Mesendoderm (in vitro differentiated cells): ENCODE results near the gene RASSF8.
A peak's percentile ranks its signal among the peaks of the same experiment; 100 is the strongest.

Experiments used
- DNase-seq: peaks from one replicate; pipeline ENCODE4 v3.0.0; 2013
- H2AK5ac ChIP-seq: 2 replicates; pipeline ENCODE4 v1.6.1; 2013; ENCODE audit warnings: low read length, inconsistent platforms
- H2BK120ac ChIP-seq: 2 replicates; pipeline ENCODE4 v1.6.1; 2013; ENCODE audit warnings: low read depth, mild to moderate bottlenecking, low read length, moderate library complexity, mixed read lengths
- H2BK15ac ChIP-seq: replicated peaks from 2 replicates; pipeline ENCODE4 v1.6.1; 2013; ENCODE audit warnings: low read depth, mild to moderate bottlenecking, moderate library complexity
- H2BK5ac ChIP-seq: 2 replicates; pipeline ENCODE4 v1.6.1; 2013; ENCODE audit warnings: low read length, inconsistent platforms
- H3K18ac ChIP-seq: 2 replicates; pipeline ENCODE4 v1.6.1; 2013; ENCODE audit warnings: mild to moderate bottlenecking, low read length, mixed read lengths
- H3K23ac ChIP-seq: one replicate; pipeline ENCODE4 v1.6.1; 2013; ENCODE audit warnings: low read length
- H3K27ac ChIP-seq: 2 replicates; pipeline ENCODE4 v1.5.1; 2013; ENCODE audit warnings: low read depth, mild to moderate bottlenecking, inconsistent platforms, low read length, moderate library complexity
- H3K27me3 ChIP-seq: 2 replicates; pipeline ENCODE4 v1.6.1; 2013; ENCODE audit warnings: low read length, control low read depth, mild to moderate bottlenecking, inconsistent platforms; ENCODE audit not compliant: insufficient read depth, poor library complexity
- H3K36me3 ChIP-seq: 2 replicates; pipeline ENCODE4 v1.6.1; 2013; ENCODE audit warnings: low read length, inconsistent platforms; ENCODE audit not compliant: control insufficient read depth, insufficient read depth
- H3K4ac ChIP-seq: one replicate; pipeline ENCODE4 v1.6.1; 2013; ENCODE audit warnings: low read depth, mild to moderate bottlenecking, low read length, moderate library complexity
- H3K4me1 ChIP-seq: 2 replicates; pipeline ENCODE4 v1.6.1; 2013; ENCODE audit warnings: low read depth, low read length, inconsistent platforms; ENCODE audit not compliant: control insufficient read depth
- H3K4me2 ChIP-seq: 2 replicates; pipeline ENCODE4 v1.6.1; 2013; ENCODE audit warnings: low read length
- H3K4me3 ChIP-seq: 2 replicates; pipeline ENCODE4 v1.5.1; 2013; ENCODE audit warnings: mild to moderate bottlenecking, low read length
- H3K56ac ChIP-seq: one replicate; pipeline ENCODE4 v1.6.1; 2013; ENCODE audit warnings: low read length
- H3K79me1 ChIP-seq: 2 replicates; pipeline ENCODE4 v1.6.1; 2013; ENCODE audit warnings: low read length, inconsistent platforms
- H3K79me2 ChIP-seq: 2 replicates; pipeline ENCODE4 v1.6.1; 2013; ENCODE audit warnings: mild to moderate bottlenecking, low read length; ENCODE audit not compliant: control insufficient read depth, insufficient read depth
- H3K9ac ChIP-seq: 2 replicates; pipeline ENCODE4 v1.6.1; 2013; ENCODE audit warnings: low read length, inconsistent platforms
- H4K5ac ChIP-seq: one replicate; pipeline ENCODE4 v1.6.1; 2013; ENCODE audit warnings: low read length
- H4K8ac ChIP-seq: one replicate; pipeline ENCODE4 v1.6.1; 2013; ENCODE audit warnings: low read depth, mild to moderate bottlenecking, control low read depth, low read length, moderate library complexity
- WGBS: extraction: QIAGEN DNeasy Blood & Tissue Kit; methylation state at CpG from one replicate; pipeline ENCODE4 v1.1.7; 2013; ENCODE audit warnings: low lambda C conversion rate, missing lambda C conversion rate; ENCODE audit not compliant: insufficient coverage; ENCODE audit errors: extremely low coverage; 5-methylcytosine and 5-hydroxymethylcytosine counted together

The RASSF8 gene

DNA sequence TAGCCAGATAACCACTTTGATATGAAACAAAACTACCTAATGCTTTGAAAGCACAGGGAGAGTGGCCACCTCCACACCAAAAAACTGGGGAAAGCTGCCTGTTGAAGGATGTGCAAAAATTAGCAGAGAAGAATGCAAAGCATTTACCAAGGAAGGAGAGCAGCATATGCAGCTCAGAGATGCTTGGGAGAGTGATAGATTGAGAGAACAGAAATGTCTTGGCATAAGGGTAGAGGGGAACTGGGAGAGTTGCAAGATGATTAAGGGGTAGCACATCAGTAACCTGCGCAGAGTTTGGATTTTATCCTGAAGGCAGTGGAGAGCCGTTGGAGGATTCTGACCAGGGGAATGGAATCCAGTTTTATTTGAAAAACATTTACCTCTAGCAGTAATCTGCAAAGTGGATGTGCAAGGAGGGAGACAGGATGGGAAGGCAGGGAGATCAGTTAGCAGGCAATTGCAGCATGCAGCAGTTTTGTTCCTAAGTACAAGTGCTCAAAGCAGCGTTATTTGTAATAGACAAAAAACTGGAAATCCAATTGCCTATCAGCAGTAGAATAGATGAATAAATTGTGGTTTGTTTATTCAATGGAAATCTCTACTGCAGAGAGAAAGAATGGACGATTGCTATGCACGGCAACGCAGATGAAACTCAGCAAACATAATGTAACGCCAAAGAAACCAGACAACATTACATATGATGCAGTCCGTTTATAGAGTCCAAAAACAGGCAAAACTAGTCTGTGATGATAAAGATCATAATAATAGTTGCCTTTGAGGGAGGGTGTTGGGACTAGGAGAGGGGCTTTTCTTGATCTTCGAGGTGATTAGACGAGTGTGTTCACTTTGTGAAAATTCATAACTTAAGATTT is 84.9 kb downstream of the RASSF8 start:
- Histone ChIP-seq H3K36me3 (no peaks in the 10 kb centered on the region), H3K79me1 (peaks cover 13% of the 10 kb centered on the region)
- peak; percentile 30 for DNase-seq

GRCh38 chr12:26044007-26044394 is 85.5 kb downstream of the RASSF8 start:
- no peak overlapping the region for H3K18ac ChIP-seq
- no peak overlapping the region for H2BK5ac ChIP-seq
- no peak overlapping the region for H3K4me3 ChIP-seq
- peaks cover 6% of the 10 kb centered on the region for H3K79me2 ChIP-seq
- H3K36me3 ChIP-seq, result no peaks in the 10 kb centered on the region
- no peak overlapping the region for H3K23ac ChIP-seq
- H3K79me1 ChIP-seq, result peaks cover 12% of the 10 kb centered on the region
- H2BK15ac ChIP-seq, result no peak overlapping the region
- no peak overlapping the region for H3K4ac ChIP-seq
- no peak overlapping the region for H4K5ac ChIP-seq
- H3K4me1 ChIP-seq, result peaks cover 10% of the 10 kb centered on the region
- H3K27me3 ChIP-seq, result no peaks in the 10 kb centered on the region
- H3K56ac ChIP-seq, result no peak overlapping the region
- no peak overlapping the region for H2BK120ac ChIP-seq
- H2AK5ac ChIP-seq, result no peak overlapping the region
- DNase-seq, result no peak
- no peak overlapping the region for H3K9ac ChIP-seq
- no peak overlapping the region for H3K4me2 ChIP-seq
- H4K8ac ChIP-seq, result no peak overlapping the region
- H3K27ac ChIP-seq, result no peak overlapping the region

More for the DNA sequence above, 84.9 kb downstream of the RASSF8 start:
- Histone ChIP-seq H4K8ac (no peak overlapping the region), H3K4ac (no peak overlapping the region), H3K23ac (no peak overlapping the region), H3K4me3 (no peak overlapping the region), H3K4me2 (no peak overlapping the region), H2BK5ac (no peak overlapping the region), H3K4me1 (peaks cover 12% of the 10 kb centered on the region), H3K9ac (no peak overlapping the region), H4K5ac (no peak overlapping the region), H2BK15ac (no peak overlapping the region), H3K56ac (no peak overlapping the region), H2BK120ac (no peak overlapping the region), H3K79me2 (peaks cover 6% of the 10 kb centered on the region), H3K27me3 (no peaks in the 10 kb centered on the region), H3K27ac (no peak overlapping the region), H3K18ac (no peak overlapping the region), H2AK5ac (no peak overlapping the region)
- WGBS, result no CpG with 5 or more reads among the region's 10 CpGs

DNA sequence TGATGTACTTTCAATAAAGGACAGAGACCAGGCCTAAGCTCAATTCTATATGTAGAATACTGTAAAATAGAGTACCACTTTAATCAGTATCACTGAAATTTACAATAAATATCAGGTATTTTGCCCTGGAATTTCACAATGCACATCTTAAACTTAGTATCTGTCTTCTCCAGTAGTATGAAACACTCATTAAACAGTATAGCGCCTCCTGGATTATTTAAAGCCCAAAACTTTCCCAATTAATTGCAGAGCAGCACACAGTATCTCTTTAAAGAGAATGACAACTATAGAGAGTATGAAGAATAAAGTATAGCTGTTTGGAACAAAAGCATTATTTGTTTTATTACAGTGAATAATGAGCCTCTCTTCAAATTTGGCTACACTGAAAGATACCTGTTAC is 86.1 kb downstream of the RASSF8 start:
- Histone ChIP-seq H3K4me2 (no peak overlapping the region), H3K4ac (no peak overlapping the region), H3K4me3 (no peak overlapping the region)

GRCh38 chr12:26046203-26046602 is 87.7 kb downstream of the RASSF8 start:
- no peak overlapping the region for H2AK5ac ChIP-seq
- H3K56ac ChIP-seq, result no peak overlapping the region
- no peak overlapping the region for H4K8ac ChIP-seq
- DNase-seq, result no peak
- H2BK5ac ChIP-seq, result no peak overlapping the region
- H3K27ac ChIP-seq, result no peak overlapping the region
- H3K18ac ChIP-seq, result no peak overlapping the region
- H3K79me2 ChIP-seq, result peaks cover 2% of the 10 kb centered on the region
- H3K36me3 ChIP-seq, result no peaks in the 10 kb centered on the region
- H3K4me3 ChIP-seq, result no peak overlapping the region
- no peak overlapping the region for H2BK15ac ChIP-seq
- H3K4me2 ChIP-seq, result no peak overlapping the region
- H3K9ac ChIP-seq, result no peak overlapping the region
- no peak overlapping the region for H3K23ac ChIP-seq
- H3K4me1 ChIP-seq, result peaks cover 6% of the 10 kb centered on the region
- H3K79me1 ChIP-seq, result peaks cover 7% of the 10 kb centered on the region
- no peak overlapping the region for H3K4ac ChIP-seq
- H3K27me3 ChIP-seq, result no peaks in the 10 kb centered on the region
- H2BK120ac ChIP-seq, result no peak overlapping the region
- no peak overlapping the region for H4K5ac ChIP-seq

More for the DNA sequence above, 86.1 kb downstream of the RASSF8 start:
- Histone ChIP-seq H2BK120ac (no peak overlapping the region), H2BK15ac (no peak overlapping the region), H3K56ac (no peak overlapping the region), H4K8ac (no peak overlapping the region), H4K5ac (no peak overlapping the region), H3K79me2 (peaks cover 6% of the 10 kb centered on the region), H3K18ac (no peak overlapping the region), H2BK5ac (no peak overlapping the region), H2AK5ac (no peak overlapping the region), H3K9ac (no peak overlapping the region), H3K27ac (no peak overlapping the region), H3K27me3 (no peaks in the 10 kb centered on the region), H3K4me1 (peaks cover 9% of the 10 kb centered on the region), H3K79me1 (peaks cover 11% of the 10 kb centered on the region), H3K36me3 (no peaks in the 10 kb centered on the region), H3K23ac (no peak overlapping the region)
- no CpG with 5 or more reads among the region's 1 CpG for WGBS
- DNase-seq, result no peak

GRCh38 chr12:26046906-26047305 is 88.4 kb downstream of the RASSF8 start:
- no peak overlapping the region for H2BK5ac ChIP-seq
- no peak overlapping the region for H2AK5ac ChIP-seq
- no peak overlapping the region for H3K9ac ChIP-seq
- H3K27ac ChIP-seq, result no peak overlapping the region
- H3K23ac ChIP-seq, result no peak overlapping the region
- H3K56ac ChIP-seq, result no peak overlapping the region
- H3K4me2 ChIP-seq, result no peak overlapping the region
- H2BK15ac ChIP-seq, result no peak overlapping the region
- no peak overlapping the region for H4K8ac ChIP-seq
- no peak overlapping the region for H4K5ac ChIP-seq
- peaks cover 9% of the 10 kb centered on the region for H3K79me1 ChIP-seq
- no peak overlapping the region for H3K4me3 ChIP-seq
- no peaks in the 10 kb centered on the region for H3K27me3 ChIP-seq
- peaks cover 6% of the 10 kb centered on the region for H3K4me1 ChIP-seq
- no peak overlapping the region for H3K4ac ChIP-seq
- no peak for DNase-seq
- no peak overlapping the region for H3K18ac ChIP-seq
- H3K36me3 ChIP-seq, result no peaks in the 10 kb centered on the region
- peaks cover 3% of the 10 kb centered on the region for H3K79me2 ChIP-seq
- no CpG with 5 or more reads among the region's 1 CpG for WGBS
- no peak overlapping the region for H2BK120ac ChIP-seq
